K562 (cell line): ENCODE measurements around the gene VPS35L.

Experiments
- CTCF ChIP-seq, 3 experiments: IDR thresholded peaks in 2 of 3; conservative IDR thresholded peaks in 1 of 3; 2 replicates each; pipeline ENCODE4 v1.5.1; 2011 to 2012; ENCODE audit warnings: low read length in 3 of 3, mild to moderate bottlenecking in 3 of 3, control low read depth in 2 of 3, improper control_type of control experiment in 1 of 3, inconsistent platforms in 1 of 3, low read depth in 1 of 3, mixed read lengths in 1 of 3, moderate library complexity in 1 of 3; ENCODE audit not compliant: insufficient read depth in 2 of 3
- EP300 ChIP-seq: IDR thresholded peaks from 2 replicates; pipeline ENCODE4 v1.6.1; 2012; ENCODE audit warnings: low read length, improper control_type of control experiment
- HDAC3 ChIP-seq: fragments of 450-650 bp; IDR thresholded peaks from 2 replicates; pipeline ENCODE4 v1.6.1; 2018; ENCODE audit warnings: borderline replicate concordance, mild to moderate bottlenecking, moderate library complexity; ENCODE audit not compliant: partially characterized antibody
- KAT7 ChIP-seq: sonication (generic); formaldehyde crosslinking; IDR thresholded peaks from 2 replicates; pipeline ENCODE4 v1.8.0; 2022; ENCODE audit warnings: missing genetic modification reagents, mild to moderate bottlenecking, borderline replicate concordance
- MAX ChIP-seq: sonication (generic); formaldehyde crosslinking; IDR thresholded peaks from 2 replicates; pipeline ENCODE4 v1.9.0; 2022; ENCODE audit warnings: mild to moderate bottlenecking, missing genetic modification reagents
- POLR2A ChIP-seq: fragments of 450-650 bp; conservative IDR thresholded peaks from 2 replicates; pipeline ENCODE4 v1.6.1; 2016
- POU5F1 ChIP-seq: fragments of 150-350 bp; IDR thresholded peaks from 2 replicates; pipeline ENCODE4 v1.6.1; 2014; ENCODE audit warnings: borderline replicate concordance, low read length, low read depth, mild to moderate bottlenecking; ENCODE audit not compliant: partially characterized antibody
- RAD51 ChIP-seq: fragments of 450-650 bp; IDR thresholded peaks from 2 replicates; pipeline ENCODE4 v1.7.1; 2016; ENCODE audit warnings: low read depth, mild to moderate bottlenecking, borderline replicate concordance
- REST ChIP-seq, 2 experiments: fragments of 450-650 bp; formaldehyde crosslinking in 1 of 2; IDR thresholded peaks; 2 replicates each; pipeline versions ENCODE4 v1.4.0 to v1.6.1; 2014 to 2020; ENCODE audit warnings: mild to moderate bottlenecking in 2 of 2, borderline replicate concordance in 1 of 2, low read depth in 1 of 2
- ZHX1 ChIP-seq: fragments of 150-350 bp; conservative IDR thresholded peaks from 2 replicates; pipeline ENCODE4 v1.6.1; 2014; ENCODE audit warnings: low read length
- TF ChIP-seq, protein P1 (sequence below): sonication (generic); formaldehyde crosslinking; IDR thresholded peaks from 2 replicates; pipeline ENCODE4 v1.8.0; 2022; ENCODE audit warnings: mild to moderate bottlenecking, missing genetic modification reagents, borderline replicate concordance

- TF ChIP-seq EP300 (no peak), CTCF (IDR thresholded peaks at IDR 0.05 in 2 of 3, conservative IDR thresholded peaks at IDR 0.05 in 1 of 3; ENCODE audit: insufficient read depth in 2 of 3, low read depth in 1 of 3, low read length in 3 of 3) (no peak), KAT7 (CRISPR knock-in tag) (no peak), RAD51 (no peak), POU5F1 (no peak), HDAC3 (no peak), POLR2A (no peak), MAX (no peak), REST (IDR thresholded peaks at IDR 0.05; ENCODE audit: borderline replicate concordance) (no peak), REST (CRISPR knock-in tag; IDR thresholded peaks at IDR 0.05; ENCODE audit: low read depth) (no peak), ZHX1 (no peak)
- TF ChIP-seq, protein P1, sequence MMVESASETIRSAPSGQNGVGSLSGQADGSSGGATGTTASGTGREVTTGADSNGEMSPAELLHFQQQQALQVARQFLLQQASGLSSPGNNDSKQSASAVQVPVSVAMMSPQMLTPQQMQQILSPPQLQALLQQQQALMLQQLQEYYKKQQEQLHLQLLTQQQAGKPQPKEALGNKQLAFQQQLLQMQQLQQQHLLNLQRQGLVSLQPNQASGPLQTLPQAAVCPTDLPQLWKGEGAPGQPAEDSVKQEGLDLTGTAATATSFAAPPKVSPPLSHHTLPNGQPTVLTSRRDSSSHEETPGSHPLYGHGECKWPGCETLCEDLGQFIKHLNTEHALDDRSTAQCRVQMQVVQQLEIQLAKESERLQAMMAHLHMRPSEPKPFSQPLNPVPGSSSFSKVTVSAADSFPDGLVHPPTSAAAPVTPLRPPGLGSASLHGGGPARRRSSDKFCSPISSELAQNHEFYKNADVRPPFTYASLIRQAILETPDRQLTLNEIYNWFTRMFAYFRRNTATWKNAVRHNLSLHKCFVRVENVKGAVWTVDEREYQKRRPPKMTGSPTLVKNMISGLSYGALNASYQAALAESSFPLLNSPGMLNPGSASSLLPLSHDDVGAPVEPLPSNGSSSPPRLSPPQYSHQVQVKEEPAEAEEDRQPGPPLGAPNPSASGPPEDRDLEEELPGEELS, result no peak
Observed at GRCh38 chr16:19707569-19708295, 152.2 kb downstream of the VPS35L start.
